ENCODE results near the gene CACNG7. TPM values are rescaled to one million over a fixed set of nuclear protein-coding genes. Genes with fewer than 3 reads are reported as not detected.
A peak's percentile ranks its signal among the peaks of the same experiment; 100 is the strongest.

Gene CACNG7
- polyA plus RNA-seq, 3 donors = not detected

DNA sequence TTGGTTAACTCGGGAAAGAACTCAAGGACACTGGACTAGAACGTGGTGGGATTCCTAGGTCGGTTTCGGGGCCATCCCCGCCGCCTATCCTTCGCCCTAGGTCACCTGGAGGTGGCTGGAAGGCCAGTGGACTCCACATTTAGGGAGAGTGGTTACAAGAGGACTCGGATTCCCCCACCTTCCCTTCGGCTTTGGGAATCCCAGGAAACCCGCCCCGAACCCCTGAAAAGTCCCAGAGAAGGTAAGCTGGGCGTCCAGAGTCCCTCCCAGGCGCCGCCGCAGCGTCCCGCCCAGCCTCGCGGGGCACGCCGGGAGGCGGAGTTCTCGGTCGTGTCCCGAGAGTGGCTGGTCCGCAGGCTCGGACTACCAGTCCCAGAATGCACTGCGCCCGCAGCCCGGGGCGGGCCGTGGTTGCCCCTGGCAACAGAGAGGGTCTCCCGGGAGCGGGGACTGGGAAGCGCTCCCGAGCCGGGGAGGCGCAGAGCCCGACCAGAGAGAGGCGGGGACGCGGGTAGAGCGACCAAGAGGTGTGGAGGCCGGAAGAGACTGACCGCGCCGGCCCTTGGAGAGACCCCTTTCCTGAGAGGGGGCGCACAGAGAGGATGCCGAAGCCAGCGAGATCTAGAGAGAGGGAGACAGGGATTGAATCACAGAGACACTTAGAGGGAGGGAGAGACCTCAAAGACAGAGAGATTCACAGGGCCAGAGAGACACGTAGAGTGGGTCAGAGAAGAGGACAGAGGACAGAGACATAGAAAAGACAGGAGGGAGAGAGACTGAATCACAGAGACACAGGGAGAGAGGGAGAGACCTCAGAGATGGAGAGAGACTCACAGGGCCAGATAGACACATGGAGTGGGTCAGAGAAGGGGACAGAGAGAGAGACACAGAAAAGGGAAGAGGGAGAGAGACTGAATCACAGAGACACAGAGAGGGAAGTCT lies 29.7 kb upstream of the CACNG7 start:
- H3K4me2 ChIP-seq (replicated peaks; ENCODE audit: extremely low read depth, low read length, poor library complexity, severe bottlenecking) = peak overlapping the region; percentile 93
- peak overlapping the region; percentile 72 for H2AFZ ChIP-seq (ENCODE audit: insufficient read depth, low read depth, low read length, poor library complexity, severe bottlenecking)
- intact Hi-C loops (cut with micrococcal nuclease) = loop anchor here (5.0 to 10.0 kb wide), 4 partner anchors 32 to 145 kb away; partner anchors contain the start of gene NLRP12 (in 1 of the 2)
- H3K4me1 ChIP-seq (ENCODE audit: control insufficient read depth in 1 of 2, insufficient read depth in 2 of 2, low read length in 2 of 2) = peaks cover 54 to 70% of the 10 kb centered on the region in 2 donors
- peak overlapping the region; percentile 28 to 79 (median 75) for H3K4me3 ChIP-seq (replicated peaks in 1 of 3; ENCODE audit: low read depth in 2 of 3, low read length in 3 of 3)
- H3K9ac ChIP-seq (ENCODE audit: insufficient read depth, low read length, poor library complexity, severe bottlenecking) = peak overlapping the region; percentile 61
- peaks cover 16% of the 10 kb centered on the region for H3K79me2 ChIP-seq (ENCODE audit: insufficient read depth, low read length)
- H3K27ac Mint-ChIP-seq = peak overlapping the region in 5 of 7 donors; percentile 6 to 75 (median 70)
- peak; percentile 59 to 69 (median 67) for DNase-seq
- H3K9me3 ChIP-seq (replicated peaks in 1 of 2; ENCODE audit: control insufficient read depth in 1 of 2, insufficient read depth in 1 of 2, low read length in 2 of 2) = peaks cover 3 to 6% of the 10 kb centered on the region in 2 donors
- peaks cover 32 to 40% of the 10 kb centered on the region in 2 donors for H3K27me3 ChIP-seq (ENCODE audit: control insufficient read depth in 2 of 2, insufficient read depth in 2 of 2, low read length in 2 of 2)
- H3K4me1 Mint-ChIP-seq = peaks cover 46% of the 10 kb centered on the region
- under 1% methylated on average over 43 of the region's 51 CpGs for WGBS (ENCODE audit: insufficient coverage)
- no peak overlapping the region for H3K4me3 Mint-ChIP-seq
- H3K9me3 Mint-ChIP-seq = peaks cover 0 to 11% (median 6%) of the 10 kb centered on the region in 7 donors
- peaks cover 7 to 16% of the 10 kb centered on the region in 2 donors for H3K36me3 ChIP-seq (replicated peaks in 1 of 2; ENCODE audit: control insufficient read depth in 1 of 2, insufficient read depth in 2 of 2, low read length in 2 of 2)
- H3K27ac ChIP-seq (ENCODE audit: low read depth in 1 of 2, low read length in 2 of 2) = peak overlapping the region in 1 of 2 donors; percentile 16
- TF ChIP-seq, protein P1, sequence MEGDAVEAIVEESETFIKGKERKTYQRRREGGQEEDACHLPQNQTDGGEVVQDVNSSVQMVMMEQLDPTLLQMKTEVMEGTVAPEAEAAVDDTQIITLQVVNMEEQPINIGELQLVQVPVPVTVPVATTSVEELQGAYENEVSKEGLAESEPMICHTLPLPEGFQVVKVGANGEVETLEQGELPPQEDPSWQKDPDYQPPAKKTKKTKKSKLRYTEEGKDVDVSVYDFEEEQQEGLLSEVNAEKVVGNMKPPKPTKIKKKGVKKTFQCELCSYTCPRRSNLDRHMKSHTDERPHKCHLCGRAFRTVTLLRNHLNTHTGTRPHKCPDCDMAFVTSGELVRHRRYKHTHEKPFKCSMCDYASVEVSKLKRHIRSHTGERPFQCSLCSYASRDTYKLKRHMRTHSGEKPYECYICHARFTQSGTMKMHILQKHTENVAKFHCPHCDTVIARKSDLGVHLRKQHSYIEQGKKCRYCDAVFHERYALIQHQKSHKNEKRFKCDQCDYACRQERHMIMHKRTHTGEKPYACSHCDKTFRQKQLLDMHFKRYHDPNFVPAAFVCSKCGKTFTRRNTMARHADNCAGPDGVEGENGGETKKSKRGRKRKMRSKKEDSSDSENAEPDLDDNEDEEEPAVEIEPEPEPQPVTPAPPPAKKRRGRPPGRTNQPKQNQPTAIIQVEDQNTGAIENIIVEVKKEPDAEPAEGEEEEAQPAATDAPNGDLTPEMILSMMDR (IDR thresholded peaks at IDR 0.05) = no peak
- peaks cover 18 to 28% of the 10 kb centered on the region in 2 donors for H3K36me3 Mint-ChIP-seq
- peaks cover 32% of the 10 kb centered on the region for H4K20me1 ChIP-seq (ENCODE audit: insufficient read depth, low read length)
- H3K27me3 Mint-ChIP-seq (ENCODE audit: low read depth in 3 of 3) = peaks cover 0 to 29% (median 25%) of the 10 kb centered on the region in 3 donors

DNA sequence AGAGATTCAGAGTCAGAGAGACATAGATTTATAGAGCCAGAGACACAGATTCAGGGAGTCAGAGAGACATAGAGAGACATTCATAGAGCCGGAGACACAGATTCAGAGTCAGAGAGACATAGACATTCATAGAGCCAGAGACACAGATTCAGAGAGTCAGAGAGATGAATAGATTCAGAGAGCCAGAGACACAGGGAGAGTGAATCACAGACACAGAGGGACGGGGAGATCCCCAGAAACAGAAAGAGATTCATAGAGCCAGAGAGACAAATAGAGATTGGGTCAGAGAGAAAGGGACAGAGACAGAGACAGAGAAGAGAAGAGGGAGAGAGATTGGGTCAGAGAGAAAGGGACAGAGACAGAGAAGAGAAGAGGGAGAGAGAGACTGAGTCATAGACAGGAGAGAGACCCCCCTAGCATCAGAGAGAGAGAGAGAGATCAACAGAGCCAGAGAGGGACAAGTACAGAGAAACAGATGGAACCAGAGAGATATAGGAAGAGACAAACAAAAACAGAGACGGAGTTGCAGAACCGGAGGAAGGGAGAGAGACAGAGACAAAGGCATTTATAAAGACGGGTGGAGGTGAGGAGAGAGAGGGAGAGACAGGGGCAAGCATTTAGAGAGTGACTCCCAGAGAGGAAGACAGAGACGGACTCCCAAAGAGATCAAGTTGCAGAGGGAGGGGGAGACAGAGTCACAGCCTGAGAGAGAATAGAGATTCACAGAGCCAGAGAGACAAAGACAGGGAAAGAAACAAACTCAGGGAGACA lies 28.2 kb upstream of the CACNG7 start:
- Histone ChIP-seq H3K36me3 (replicated peaks in 1 of 2; ENCODE audit: control insufficient read depth in 1 of 2, insufficient read depth in 2 of 2, low read length in 2 of 2) (peaks cover 0 to under 1% of the 10 kb centered on the region in 2 donors), H4K20me1 (ENCODE audit: insufficient read depth, low read length) (peaks cover 17% of the 10 kb centered on the region), H2AFZ (ENCODE audit: insufficient read depth, low read depth, low read length, poor library complexity, severe bottlenecking) (no peak overlapping the region), H3K4me3 (replicated peaks in 1 of 3; ENCODE audit: low read depth in 2 of 3, low read length in 3 of 3) (peak overlapping the region in 1 of 3 experiments; percentile 63), H3K27ac (ENCODE audit: low read depth in 1 of 2, low read length in 2 of 2) (no peak overlapping the region), H3K9ac (ENCODE audit: insufficient read depth, low read length, poor library complexity, severe bottlenecking) (no peak overlapping the region), H3K9me3 (replicated peaks in 1 of 2; ENCODE audit: control insufficient read depth in 1 of 2, insufficient read depth in 1 of 2, low read length in 2 of 2) (peaks cover 3 to 12% of the 10 kb centered on the region in 2 donors), H3K27me3 (ENCODE audit: control insufficient read depth in 2 of 2, insufficient read depth in 2 of 2, low read length in 2 of 2) (peaks cover 37 to 54% of the 10 kb centered on the region in 2 donors), H3K79me2 (ENCODE audit: insufficient read depth, low read length) (peaks cover under 1% of the 10 kb centered on the region), H3K4me1 (ENCODE audit: control insufficient read depth in 1 of 2, insufficient read depth in 2 of 2, low read length in 2 of 2) (peaks cover 39 to 55% of the 10 kb centered on the region in 2 donors), H3K4me2 (replicated peaks; ENCODE audit: extremely low read depth, low read length, poor library complexity, severe bottlenecking) (peak overlapping the region; percentile 72)
- TF ChIP-seq, protein P1 (IDR thresholded peaks at IDR 0.05) = no peak
- intact Hi-C loops (cut with micrococcal nuclease) = loop anchor here (5.0 kb wide), 2 partner anchors 34 to 39 kb away; no protein-coding TSS in a partner anchor
- Mint-ChIP-seq H3K4me3 (no peak overlapping the region), H3K27ac (no peak overlapping the region), H3K4me1 (peaks cover 32% of the 10 kb centered on the region), H3K9me3 (peaks cover 0 to 11% (median 7%) of the 10 kb centered on the region in 7 donors), H3K27me3 (ENCODE audit: low read depth in 3 of 3) (peaks cover 8 to 43% (median 39%) of the 10 kb centered on the region in 3 donors), H3K36me3 (peaks cover 9 to 13% of the 10 kb centered on the region in 2 donors)
- 17% methylated on average over 5 of the region's 6 CpGs for WGBS (ENCODE audit: insufficient coverage)
- peak in 2 of 3 donors; percentile 24 to 50 for DNase-seq

Data from CD14-positive monocyte (primary cell).